H4 (cell line): ENCODE measurements around the gene FOXRED2. TPM values are rescaled to one million over a fixed set of nuclear protein-coding genes. Genes with fewer than 3 reads are reported as not detected.
"Not testable (repeated sequence)": the region's sequence is repeated elsewhere in the genome, so short reads cannot be mapped to it uniquely, and the experiment has no call there.

Experiments used
- DNase-seq: peaks from one replicate; pipeline ENCODE4 v3.0.0-alpha.2; 2015; ENCODE audit warnings: low spot score
- total RNA-seq: library from RNA; depleted of rRNA; stranded (reverse); fragments of >200 nt; shearing (Covaris generic); gene quantifications from 2 replicates; pipeline ENCODE4 v1.2.3, GENCODE V29; 2014; rRNA removed

Gene FOXRED2
- total RNA-seq, 1 experiment from 2014 or later, result 21.6 TPM

- not testable (repeated sequence) for DNase-seq
Observed at GRCh38 chr22:36450923-36451322, 55.9 kb downstream of the FOXRED2 start.

GRCh38 chr22:36449596-36450175 is 57.2 kb downstream of the FOXRED2 start:
- no peak for DNase-seq

DNA sequence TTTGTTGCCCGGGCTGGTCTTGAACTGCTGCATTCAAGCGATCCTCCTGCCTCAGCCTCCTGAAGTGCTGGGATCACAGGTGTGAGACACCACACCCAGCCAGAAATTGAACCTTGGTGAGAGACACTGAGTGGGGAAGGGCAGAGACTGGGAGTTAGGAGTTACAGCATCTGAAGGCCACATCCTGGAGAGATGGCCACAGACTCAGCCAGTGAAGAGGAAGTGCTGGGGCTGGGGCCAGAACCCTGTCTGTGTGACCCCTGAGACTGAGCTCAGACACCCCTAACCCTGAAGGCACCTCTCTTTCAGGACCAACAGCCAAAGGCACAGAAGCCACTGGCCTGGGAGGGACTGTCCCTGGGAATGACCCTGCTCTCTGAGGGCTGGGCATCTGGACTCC is 59.2 kb downstream of the FOXRED2 start:
- DNase-seq, result no peak

GRCh38 chr22:36445158-36445668 is 61.6 kb downstream of the FOXRED2 start:
- DNase-seq, result peak; percentile 38

GRCh38 chr22:36443198-36443770 is 63.6 kb downstream of the FOXRED2 start:
- peak; percentile 39 for DNase-seq

- no peak for DNase-seq
Observed at GRCh38 chr22:36442506-36443197, 64.2 kb downstream of the FOXRED2 start.

- no peak for DNase-seq
Observed at GRCh38 chr22:36440429-36441002, 66.3 kb downstream of the FOXRED2 start.

- DNase-seq, result peak; percentile 74
Observed at GRCh38 chr22:36439481-36440271, 67.2 kb downstream of the FOXRED2 start.

Other genes starting within 250 kb of the FOXRED2 start
- 57.5 and 82.9 TPM in 2 replicates for gene MYH9, start 119.1 kb downstream of the FOXRED2 start, total RNA-seq
- gene TXN2, start 25.4 kb downstream of the FOXRED2 start, total RNA-seq, result 13.6 and 15.6 TPM in 2 replicates
- 320 and 353 TPM in 2 replicates for gene EIF3D, start 22.1 kb upstream of the FOXRED2 start, total RNA-seq
- gene CACNG2, start 196.7 kb upstream of the FOXRED2 start, total RNA-seq, result not detected in 2 replicates